Mammary epithelial cell (primary cell): ENCODE data around the gene PLK5.

Experiments used
- CTCF ChIP-seq, 2 donors: IDR thresholded peaks in 1 of 2; conservative IDR thresholded peaks in 1 of 2; 2 replicates each; pipeline ENCODE4 v1.5.1; 2011 to 2012; ENCODE audit warnings: inconsistent platforms in 2 of 2, low read length in 2 of 2, mild to moderate bottlenecking in 2 of 2, control low read depth in 1 of 2, low read depth in 1 of 2; ENCODE audit not compliant: insufficient read depth in 1 of 2; ENCODE audit errors: extremely low read depth in 1 of 2
- EZH2 ChIP-seq: IDR thresholded peaks from 2 replicates; pipeline ENCODE4 v1.6.1; 2012; ENCODE audit warnings: low read length, inconsistent platforms, borderline replicate concordance

GRCh38 chr19:1558552-1558951, 34.7 kb downstream of the PLK5 start:
- TF ChIP-seq EZH2 (no peak), CTCF (conservative IDR thresholded peaks at IDR 0.05 in 1 of 2, IDR thresholded peaks at IDR 0.05 in 1 of 2; ENCODE audit: extremely low read depth in 1 of 2, insufficient read depth in 1 of 2, low read depth in 1 of 2, low read length in 2 of 2) (no peak)
